Measurements from ENCODE around the gene RFTN1.

DNA sequence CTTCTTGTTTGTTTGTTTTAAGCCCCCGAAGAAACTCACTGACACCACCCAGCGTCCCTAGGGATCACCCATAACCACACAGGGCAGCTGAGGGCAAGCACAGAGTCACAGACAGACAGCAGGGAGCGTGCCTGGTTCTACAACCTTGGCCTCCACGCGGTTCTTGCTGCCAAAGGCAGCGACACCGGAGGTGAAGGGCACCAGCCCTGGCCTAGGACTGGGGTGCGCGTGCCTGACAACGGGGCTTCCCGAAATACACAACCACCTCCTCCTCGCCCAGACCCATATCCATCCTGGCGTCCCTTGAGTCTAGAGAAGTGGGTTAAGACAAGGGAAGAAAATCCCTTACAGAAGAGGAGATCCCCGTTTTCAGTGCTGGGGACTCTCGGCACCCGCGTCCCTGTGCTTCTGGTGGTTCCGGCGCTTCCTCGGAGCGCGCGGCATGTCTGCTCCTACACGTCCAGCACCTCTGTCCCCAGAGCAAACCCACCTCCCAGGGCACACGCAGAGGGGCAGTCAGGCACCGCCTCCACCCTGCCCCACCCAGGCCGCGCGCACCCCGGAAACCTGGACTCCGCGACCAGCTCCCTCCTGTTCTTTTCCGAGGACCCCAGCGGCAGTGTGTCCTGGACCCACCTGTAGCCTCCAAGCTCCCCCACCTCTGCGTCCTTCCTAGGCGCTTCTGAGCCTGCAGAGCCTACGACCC, 911 bp downstream of the RFTN1 start:
- TF ChIP-seq, protein P1, sequence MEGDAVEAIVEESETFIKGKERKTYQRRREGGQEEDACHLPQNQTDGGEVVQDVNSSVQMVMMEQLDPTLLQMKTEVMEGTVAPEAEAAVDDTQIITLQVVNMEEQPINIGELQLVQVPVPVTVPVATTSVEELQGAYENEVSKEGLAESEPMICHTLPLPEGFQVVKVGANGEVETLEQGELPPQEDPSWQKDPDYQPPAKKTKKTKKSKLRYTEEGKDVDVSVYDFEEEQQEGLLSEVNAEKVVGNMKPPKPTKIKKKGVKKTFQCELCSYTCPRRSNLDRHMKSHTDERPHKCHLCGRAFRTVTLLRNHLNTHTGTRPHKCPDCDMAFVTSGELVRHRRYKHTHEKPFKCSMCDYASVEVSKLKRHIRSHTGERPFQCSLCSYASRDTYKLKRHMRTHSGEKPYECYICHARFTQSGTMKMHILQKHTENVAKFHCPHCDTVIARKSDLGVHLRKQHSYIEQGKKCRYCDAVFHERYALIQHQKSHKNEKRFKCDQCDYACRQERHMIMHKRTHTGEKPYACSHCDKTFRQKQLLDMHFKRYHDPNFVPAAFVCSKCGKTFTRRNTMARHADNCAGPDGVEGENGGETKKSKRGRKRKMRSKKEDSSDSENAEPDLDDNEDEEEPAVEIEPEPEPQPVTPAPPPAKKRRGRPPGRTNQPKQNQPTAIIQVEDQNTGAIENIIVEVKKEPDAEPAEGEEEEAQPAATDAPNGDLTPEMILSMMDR (conservative IDR thresholded peaks at IDR 0.05; ENCODE audit: low read depth in 2 of 2), result no peak; a peak in 1 of 4 replicates
- TF ChIP-seq EZH2phosphoT487 (IDR thresholded peaks at IDR 0.05; ENCODE audit: unreplicated experiment) (no peak), ZNF462 (CRISPR knock-in tag; IDR thresholded peaks at IDR 0.05) (no peak)

All from GM23338 (cell line).